Trophoblast cell (in vitro differentiated cells and primary cell): ENCODE results near the gene ZDHHC16.

Experiments used
- DNase-seq, 2 donors: peaks; one replicate each; pipeline ENCODE4 v3.0.0-alpha.2; 2016
- H2AFZ ChIP-seq: 2 replicates; pipeline ENCODE4 v1.6.1; 2013; ENCODE audit warnings: low read length, moderate library complexity, mild to moderate bottlenecking; ENCODE audit not compliant: insufficient read depth, poor library complexity
- H2AK5ac ChIP-seq: 2 replicates; pipeline ENCODE4 v1.6.1; 2013; ENCODE audit warnings: mild to moderate bottlenecking, low read length
- H2BK120ac ChIP-seq: 2 replicates; pipeline ENCODE4 v1.6.1; 2013; ENCODE audit warnings: low read length, mild to moderate bottlenecking, moderate library complexity; ENCODE audit not compliant: insufficient read depth, poor library complexity
- H2BK12ac ChIP-seq: 2 replicates; pipeline ENCODE4 v1.6.1; 2013; ENCODE audit warnings: mild to moderate bottlenecking, low read length, moderate library complexity
- H2BK5ac ChIP-seq: 2 replicates; pipeline ENCODE4 v1.6.1; 2013; ENCODE audit warnings: low read length, low read depth, moderate library complexity, mild to moderate bottlenecking; ENCODE audit not compliant: poor library complexity
- H3K14ac ChIP-seq: 2 replicates; pipeline ENCODE4 v1.6.1; 2013; ENCODE audit warnings: mild to moderate bottlenecking, low read length
- H3K18ac ChIP-seq: 2 replicates; pipeline ENCODE4 v1.6.1; 2013; ENCODE audit warnings: mild to moderate bottlenecking, low read length
- H3K23ac ChIP-seq: 2 replicates; pipeline ENCODE4 v1.6.1; 2013; ENCODE audit warnings: low read length
- H3K27ac ChIP-seq: 2 replicates; pipeline ENCODE4 v1.5.1; 2013; ENCODE audit warnings: low read depth, mild to moderate bottlenecking, inconsistent platforms, low read length, moderate library complexity
- H3K27me3 ChIP-seq: 2 replicates; pipeline ENCODE4 v1.6.1; 2013; ENCODE audit warnings: inconsistent platforms, mild to moderate bottlenecking, low read length, moderate library complexity; ENCODE audit not compliant: insufficient read depth
- H3K36me3 ChIP-seq, 2 experiments: 1 replicate in 1 of 2; 2 replicates in 1 of 2; pipeline ENCODE4 v1.6.1; 2013; ENCODE audit warnings: low read length in 2 of 2, mild to moderate bottlenecking in 2 of 2, moderate library complexity in 1 of 2; ENCODE audit not compliant: insufficient read depth in 2 of 2, control insufficient read depth in 1 of 2
- H3K4ac ChIP-seq: 2 replicates; pipeline ENCODE4 v1.6.1; 2013; ENCODE audit warnings: low read depth, mild to moderate bottlenecking, low read length, moderate library complexity
- H3K4me1 ChIP-seq, 2 experiments: 1 replicate in 1 of 2; 2 replicates in 1 of 2; pipeline ENCODE4 v1.6.1; 2013; ENCODE audit warnings: low read length in 2 of 2, mild to moderate bottlenecking in 2 of 2, moderate library complexity in 1 of 2; ENCODE audit not compliant: insufficient read depth in 2 of 2, control insufficient read depth in 1 of 2
- H3K4me2 ChIP-seq: 2 replicates; pipeline ENCODE4 v1.6.1; 2013; ENCODE audit warnings: inconsistent platforms, mild to moderate bottlenecking, low read length, moderate library complexity
- H3K4me3 ChIP-seq: 2 replicates; pipeline ENCODE4 v1.5.1; 2013; ENCODE audit warnings: mild to moderate bottlenecking, low read depth, low read length, inconsistent platforms
- H3K79me1 ChIP-seq: one replicate; pipeline ENCODE4 v1.6.1; 2013; ENCODE audit warnings: low read length
- H3K79me2 ChIP-seq: 2 replicates; pipeline ENCODE4 v1.6.1; 2013; ENCODE audit warnings: low read length, mild to moderate bottlenecking; ENCODE audit not compliant: control insufficient read depth, insufficient read depth, poor library complexity
- H3K9ac ChIP-seq: 2 replicates; pipeline ENCODE4 v1.6.1; 2013; ENCODE audit warnings: mild to moderate bottlenecking, low read length
- H3K9me3 ChIP-seq: 2 replicates; pipeline ENCODE4 v1.6.1; 2013; ENCODE audit warnings: low read depth, mild to moderate bottlenecking, control low read depth, inconsistent platforms, low read length; ENCODE audit not compliant: insufficient read depth
- H4K12ac ChIP-seq: 2 replicates; pipeline ENCODE4 v1.6.1; 2013; ENCODE audit warnings: low read depth, mild to moderate bottlenecking, low read length, moderate library complexity
- H4K8ac ChIP-seq: 2 replicates; pipeline ENCODE4 v1.6.1; 2013; ENCODE audit warnings: low read depth, mild to moderate bottlenecking, low read length, moderate library complexity
- H4K91ac ChIP-seq: one replicate; pipeline ENCODE4 v1.6.1; 2013; ENCODE audit warnings: low read depth, mild to moderate bottlenecking, low read length, moderate library complexity
- WGBS: extraction: QIAGEN DNeasy Blood & Tissue Kit; methylation state at CpG from one replicate; pipeline ENCODE4 v1.1.7; 2013; ENCODE audit warnings: missing lambda C conversion rate; ENCODE audit not compliant: insufficient read length, insufficient coverage; ENCODE audit errors: extremely low coverage; 5-methylcytosine and 5-hydroxymethylcytosine counted together

The ZDHHC16 gene

DNA sequence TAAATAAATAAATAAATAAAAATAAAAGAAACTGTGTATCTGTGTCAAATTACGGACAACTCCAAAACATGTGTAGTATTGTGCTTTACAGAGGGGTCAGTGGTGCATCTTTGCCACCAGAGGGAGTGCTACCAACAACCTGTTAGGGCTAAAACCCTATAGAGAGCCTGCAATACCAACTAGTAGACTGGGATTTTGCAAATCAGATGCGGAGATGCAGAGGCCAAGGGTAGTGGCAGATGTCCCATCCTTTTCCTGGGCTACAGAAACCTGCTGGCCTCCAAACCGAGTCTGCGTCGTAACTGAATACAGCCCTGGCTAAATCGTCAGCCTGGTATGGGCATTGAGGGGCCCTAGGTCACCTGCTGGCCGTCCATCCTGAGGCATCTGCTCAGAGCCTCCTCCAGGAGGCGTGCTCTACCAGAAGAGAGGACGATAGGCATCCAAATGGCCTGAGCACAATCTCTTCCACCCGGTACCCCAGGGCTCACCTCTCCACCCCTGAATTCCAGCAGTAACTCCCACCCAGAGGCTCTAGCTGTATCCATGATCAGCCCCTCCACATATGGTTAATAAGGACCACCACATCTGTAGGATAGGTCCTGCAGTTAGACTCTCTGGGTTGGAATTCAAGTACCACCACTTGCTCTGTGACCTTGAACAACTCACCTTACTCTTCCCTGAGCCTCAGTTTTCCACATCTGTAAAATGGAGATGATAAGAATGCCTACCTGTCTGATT is 38.6 kb upstream of the ZDHHC16 start:
- H2BK120ac ChIP-seq: no peak overlapping the region
- no peak overlapping the region for H2BK12ac ChIP-seq
- no peaks in the 10 kb centered on the region for H3K79me2 ChIP-seq
- H3K36me3 ChIP-seq: no peaks in the 10 kb centered on the region
- no peak overlapping the region for H4K12ac ChIP-seq
- no peaks in the 10 kb centered on the region for H3K79me1 ChIP-seq
- no peak overlapping the region for H3K4me3 ChIP-seq
- no peak overlapping the region for H3K23ac ChIP-seq
- H3K4me2 ChIP-seq: peak overlapping the region; percentile 72
- H3K27ac ChIP-seq: no peak overlapping the region
- no CpG with 5 or more reads among the region's 10 CpGs for WGBS
- H3K18ac ChIP-seq: no peak overlapping the region
- H3K4ac ChIP-seq: no peak overlapping the region
- H2AK5ac ChIP-seq: no peak overlapping the region
- H3K14ac ChIP-seq: no peak overlapping the region
- no peaks in the 10 kb centered on the region for H3K27me3 ChIP-seq
- no peak overlapping the region for H2BK5ac ChIP-seq
- no peak overlapping the region for H4K91ac ChIP-seq
- peaks cover 0 to 8% of the 10 kb centered on the region in 2 experiments for H3K4me1 ChIP-seq
- no peak overlapping the region for H2AFZ ChIP-seq
- no peak overlapping the region for H3K9ac ChIP-seq
- DNase-seq: peak; percentile 58 to 86
- H3K9me3 ChIP-seq: no peaks in the 10 kb centered on the region
- no peak overlapping the region for H4K8ac ChIP-seq

DNA sequence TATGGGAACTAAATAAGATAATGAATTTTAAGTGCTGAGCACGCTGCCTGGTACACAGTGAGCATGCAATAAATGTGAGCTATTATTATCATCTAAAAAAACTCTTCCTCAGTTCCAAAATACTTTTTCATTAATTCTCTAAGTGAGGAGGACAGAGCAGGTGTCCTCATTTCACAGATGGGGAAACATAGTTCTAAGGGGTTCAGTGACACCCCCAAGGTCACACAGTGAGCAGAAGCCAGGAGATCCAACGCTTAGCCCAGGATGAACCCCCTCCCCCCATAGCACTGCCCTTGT is 38.1 kb upstream of the ZDHHC16 start:
- Histone ChIP-seq H2AFZ (no peak overlapping the region), H2BK12ac (no peak overlapping the region), H2AK5ac (no peak overlapping the region), H3K18ac (no peak overlapping the region), H3K36me3 (no peaks in the 10 kb centered on the region), H3K27me3 (no peaks in the 10 kb centered on the region), H3K79me1 (no peaks in the 10 kb centered on the region), H4K8ac (no peak overlapping the region), H3K4me3 (no peak overlapping the region), H3K9me3 (peaks cover 1% of the 10 kb centered on the region), H3K23ac (no peak overlapping the region), H3K79me2 (no peaks in the 10 kb centered on the region), H3K4me2 (no peak overlapping the region), H3K4me1 (peaks cover 3 to 11% of the 10 kb centered on the region in 2 experiments), H3K9ac (no peak overlapping the region), H2BK5ac (no peak overlapping the region), H3K27ac (no peak overlapping the region), H2BK120ac (no peak overlapping the region), H4K91ac (no peak overlapping the region), H3K14ac (no peak overlapping the region), H3K4ac (no peak overlapping the region), H4K12ac (no peak overlapping the region)
- no peak for DNase-seq
- WGBS: no CpG with 5 or more reads among the region's 2 CpGs

DNA sequence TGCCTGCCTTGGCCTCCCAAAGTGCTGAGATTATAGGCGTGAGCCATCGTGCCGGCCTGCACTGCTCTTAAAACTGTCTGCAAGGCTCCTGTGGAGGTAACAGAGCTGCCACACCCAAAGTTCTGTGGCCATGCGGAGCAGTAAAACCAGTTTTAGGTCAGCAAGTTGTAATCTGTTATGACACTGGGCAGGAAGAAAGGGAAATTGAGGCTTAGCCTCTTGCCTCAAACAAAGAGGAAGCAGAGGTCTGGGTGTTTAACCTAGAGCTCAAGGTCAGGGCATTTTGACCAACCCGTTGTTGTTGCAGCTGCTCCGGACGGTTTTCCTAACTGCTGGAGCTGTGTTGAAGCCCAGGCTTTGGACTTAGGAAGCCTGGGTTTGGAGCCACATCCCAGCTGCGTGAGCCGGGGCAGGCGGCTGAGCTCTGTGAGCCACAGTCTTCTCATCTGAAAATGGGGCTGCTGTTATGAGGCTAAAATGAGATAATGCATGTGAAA is 37.4 kb upstream of the ZDHHC16 start:
- H3K79me1 ChIP-seq: no peaks in the 10 kb centered on the region
- no peak overlapping the region for H4K91ac ChIP-seq
- no peak overlapping the region for H3K4ac ChIP-seq
- H3K9me3 ChIP-seq: peaks cover 1% of the 10 kb centered on the region
- H3K4me1 ChIP-seq: peaks cover 3 to 14% of the 10 kb centered on the region in 2 experiments
- H4K12ac ChIP-seq: no peak overlapping the region
- no peak overlapping the region for H3K18ac ChIP-seq
- H3K14ac ChIP-seq: no peak overlapping the region
- no peaks in the 10 kb centered on the region for H3K36me3 ChIP-seq
- H4K8ac ChIP-seq: no peak overlapping the region
- WGBS: no CpG with 5 or more reads among the region's 10 CpGs
- no peak overlapping the region for H3K4me2 ChIP-seq
- H3K27ac ChIP-seq: no peak overlapping the region
- peak; percentile 56 to 67 for DNase-seq
- no peaks in the 10 kb centered on the region for H3K79me2 ChIP-seq
- H3K9ac ChIP-seq: no peak overlapping the region
- H3K4me3 ChIP-seq: no peak overlapping the region
- no peak overlapping the region for H2BK120ac ChIP-seq
- no peak overlapping the region for H3K23ac ChIP-seq
- H2AFZ ChIP-seq: no peak overlapping the region
- H2AK5ac ChIP-seq: no peak overlapping the region
- no peak overlapping the region for H2BK5ac ChIP-seq
- H2BK12ac ChIP-seq: no peak overlapping the region
- H3K27me3 ChIP-seq: no peaks in the 10 kb centered on the region

DNA sequence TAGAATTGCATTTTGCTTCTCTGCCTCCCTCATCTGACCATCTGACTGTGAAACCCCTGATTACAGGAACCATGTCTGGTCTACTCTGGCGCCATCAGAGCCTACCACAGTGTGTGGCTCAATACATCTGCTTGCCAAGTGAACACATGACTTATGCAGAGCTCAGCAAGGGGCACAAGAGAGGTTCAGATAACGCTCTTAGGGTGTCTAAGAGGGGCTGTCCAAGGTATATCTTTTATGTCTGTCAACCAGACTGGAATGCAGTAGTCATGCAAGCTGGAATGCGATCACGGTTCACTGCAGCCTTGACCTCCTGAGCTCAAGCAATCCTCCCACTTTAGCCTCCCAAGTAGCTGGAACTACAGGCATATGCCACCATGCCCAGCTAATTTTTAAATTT is 34.6 kb upstream of the ZDHHC16 start:
- H2BK12ac ChIP-seq: no peak overlapping the region
- H3K4me1 ChIP-seq: peaks cover 5 to 21% of the 10 kb centered on the region in 2 experiments
- no peak overlapping the region for H3K4me2 ChIP-seq
- peak in 1 of 2 donors; percentile 46 for DNase-seq
- no peak overlapping the region for H2BK120ac ChIP-seq
- no peaks in the 10 kb centered on the region for H3K27me3 ChIP-seq
- no peak overlapping the region for H3K23ac ChIP-seq
- no peak overlapping the region for H2BK5ac ChIP-seq
- no peaks in the 10 kb centered on the region for H3K79me2 ChIP-seq
- H4K12ac ChIP-seq: no peak overlapping the region
- peaks cover 1% of the 10 kb centered on the region for H3K9me3 ChIP-seq
- no peak overlapping the region for H4K91ac ChIP-seq
- no peak overlapping the region for H3K9ac ChIP-seq
- H3K79me1 ChIP-seq: no peaks in the 10 kb centered on the region
- H2AK5ac ChIP-seq: no peak overlapping the region
- H3K36me3 ChIP-seq: no peaks in the 10 kb centered on the region
- H3K4ac ChIP-seq: no peak overlapping the region
- no peak overlapping the region for H3K18ac ChIP-seq
- H3K4me3 ChIP-seq: no peak overlapping the region
- no peak overlapping the region for H4K8ac ChIP-seq
- WGBS: no CpG with 5 or more reads among the region's 4 CpGs
- no peak overlapping the region for H3K27ac ChIP-seq
- H3K14ac ChIP-seq: no peak overlapping the region
- H2AFZ ChIP-seq: no peak overlapping the region
